ENCODE data around the gene MICB. TPM values are rescaled to one million over a fixed set of nuclear protein-coding genes. Genes with fewer than 3 reads are reported as not detected.

The MICB gene
- total and polyA plus RNA-seq, 4 donors = 3.8 to 10.2 (median 7.4) TPM

DNA sequence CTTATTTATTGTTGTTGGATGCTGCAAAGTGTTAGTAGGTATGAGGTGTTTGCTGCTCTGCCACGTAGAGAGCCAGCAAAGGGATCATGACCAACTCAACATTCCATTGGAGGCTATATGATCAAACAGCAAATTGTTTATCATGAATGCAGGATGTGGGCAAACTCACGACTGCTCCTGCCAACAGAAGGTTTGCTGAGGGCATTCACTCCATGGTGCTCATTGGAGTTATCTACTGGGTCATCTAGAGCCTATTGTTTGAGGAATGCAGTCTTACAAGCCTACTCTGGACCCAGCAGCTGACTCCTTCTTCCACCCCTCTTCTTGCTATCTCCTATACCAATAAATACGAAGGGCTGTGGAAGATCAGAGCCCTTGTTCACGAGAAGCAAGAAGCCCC is 12.1 kb downstream of the MICB start:
- H3K4me3 ChIP-seq = no peak overlapping the region
- 66 to 74% methylated on average over 4 of the region's 4 CpGs for WGBS, 2 donors
- DNase-seq (no peak), ATAC-seq (ENCODE audit: insufficient read depth, low FRiP score) (no peak)
- TF ChIP-seq, protein P1, sequence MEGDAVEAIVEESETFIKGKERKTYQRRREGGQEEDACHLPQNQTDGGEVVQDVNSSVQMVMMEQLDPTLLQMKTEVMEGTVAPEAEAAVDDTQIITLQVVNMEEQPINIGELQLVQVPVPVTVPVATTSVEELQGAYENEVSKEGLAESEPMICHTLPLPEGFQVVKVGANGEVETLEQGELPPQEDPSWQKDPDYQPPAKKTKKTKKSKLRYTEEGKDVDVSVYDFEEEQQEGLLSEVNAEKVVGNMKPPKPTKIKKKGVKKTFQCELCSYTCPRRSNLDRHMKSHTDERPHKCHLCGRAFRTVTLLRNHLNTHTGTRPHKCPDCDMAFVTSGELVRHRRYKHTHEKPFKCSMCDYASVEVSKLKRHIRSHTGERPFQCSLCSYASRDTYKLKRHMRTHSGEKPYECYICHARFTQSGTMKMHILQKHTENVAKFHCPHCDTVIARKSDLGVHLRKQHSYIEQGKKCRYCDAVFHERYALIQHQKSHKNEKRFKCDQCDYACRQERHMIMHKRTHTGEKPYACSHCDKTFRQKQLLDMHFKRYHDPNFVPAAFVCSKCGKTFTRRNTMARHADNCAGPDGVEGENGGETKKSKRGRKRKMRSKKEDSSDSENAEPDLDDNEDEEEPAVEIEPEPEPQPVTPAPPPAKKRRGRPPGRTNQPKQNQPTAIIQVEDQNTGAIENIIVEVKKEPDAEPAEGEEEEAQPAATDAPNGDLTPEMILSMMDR (IDR thresholded peaks at IDR 0.05; ENCODE audit: control extremely low read depth, extremely low read depth) = no peak
- H3K27me3 ChIP-seq (ENCODE audit: control insufficient read depth in 3 of 3, insufficient read depth in 3 of 3, low read length in 2 of 3) = peaks cover 0 to 8% (median 0%) of the 10 kb centered on the region in 3 donors
- no peak overlapping the region for H3K9ac ChIP-seq (ENCODE audit: insufficient read depth in 1 of 2, low read length in 2 of 2)
- peaks cover 0 to 28% (median 0%) of the 10 kb centered on the region in 4 donors for H3K36me3 ChIP-seq (ENCODE audit: control insufficient read depth in 4 of 4, insufficient read depth in 4 of 4, low read length in 4 of 4)
- H3K27ac ChIP-seq (ENCODE audit: low read depth in 1 of 2, low read length in 1 of 2) = no peak overlapping the region
- H3K4me1 ChIP-seq (ENCODE audit: control insufficient read depth in 5 of 5, insufficient read depth in 5 of 5, low read length in 5 of 5) = no peaks in the 10 kb centered on the region
- H3K9me3 ChIP-seq (ENCODE audit: control insufficient read depth in 4 of 4, insufficient read depth in 3 of 4, low read length in 3 of 4) = no peaks in the 10 kb centered on the region

- no peak overlapping the region for H3K9ac ChIP-seq (ENCODE audit: insufficient read depth in 1 of 2, low read length in 2 of 2)
- 64 to 71% methylated on average over 5 of the region's 5 CpGs for WGBS, 2 donors
- no peak for ATAC-seq (ENCODE audit: insufficient read depth, low FRiP score)
Measured at GRCh38 chr6:31513456-31514165, 15.7 kb downstream of the MICB start.

DNA sequence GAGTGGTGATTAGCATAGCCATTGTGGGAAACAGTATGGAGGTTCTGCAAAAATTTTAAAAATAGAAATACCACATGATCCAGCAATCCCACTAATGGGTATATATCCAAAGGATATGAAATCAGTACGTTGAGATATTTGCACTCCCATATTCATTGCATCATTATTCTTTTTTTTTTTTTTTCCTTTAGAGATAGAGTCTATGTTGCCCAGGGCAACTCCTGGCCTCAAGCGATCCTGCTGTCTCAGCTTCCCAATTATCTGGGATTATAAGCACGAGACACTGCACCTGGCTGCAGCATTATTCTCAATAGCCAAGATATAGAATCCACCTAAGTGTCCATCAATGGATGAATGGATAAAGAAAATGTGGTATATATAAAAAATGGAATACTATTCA is 23.9 kb downstream of the MICB start:
- no peak for ATAC-seq (ENCODE audit: insufficient read depth, low FRiP score)
- H3K9ac ChIP-seq (ENCODE audit: insufficient read depth in 1 of 2, low read length in 2 of 2) = no peak overlapping the region
- TF ChIP-seq, protein P1 (IDR thresholded peaks at IDR 0.05; ENCODE audit: control extremely low read depth, extremely low read depth) = no peak

More at GRCh38 chr6:31513456-31514165, 15.7 kb downstream of the MICB start:
- Histone ChIP-seq H3K4me1 (ENCODE audit: control insufficient read depth in 5 of 5, insufficient read depth in 5 of 5, low read length in 5 of 5) (no peaks in the 10 kb centered on the region), H3K4me3 (no peak overlapping the region), H3K9me3 (ENCODE audit: control insufficient read depth in 4 of 4, insufficient read depth in 3 of 4, low read length in 3 of 4) (no peaks in the 10 kb centered on the region), H3K27ac (ENCODE audit: low read depth in 1 of 2, low read length in 1 of 2) (no peak overlapping the region), H3K36me3 (ENCODE audit: control insufficient read depth in 4 of 4, insufficient read depth in 4 of 4, low read length in 4 of 4) (peaks cover 0 to 6% (median 0%) of the 10 kb centered on the region in 4 donors), H3K27me3 (ENCODE audit: control insufficient read depth in 3 of 3, insufficient read depth in 3 of 3, low read length in 2 of 3) (peaks cover 0 to 2% (median 0%) of the 10 kb centered on the region in 3 donors)
- TF ChIP-seq, protein P1 (IDR thresholded peaks at IDR 0.05; ENCODE audit: control extremely low read depth, extremely low read depth) = no peak
- DNase-seq = no peak

More for the DNA sequence above, 23.9 kb downstream of the MICB start:
- no peak overlapping the region for H3K4me3 ChIP-seq
- peaks cover 0 to 4% (median 0%) of the 10 kb centered on the region in 5 donors for H3K4me1 ChIP-seq (ENCODE audit: control insufficient read depth in 5 of 5, insufficient read depth in 5 of 5, low read length in 5 of 5)
- WGBS, 2 donors = 82 to 83% methylated on average over 3 of the region's 3 CpGs
- peaks cover 0 to 2% (median 0%) of the 10 kb centered on the region in 3 donors for H3K27me3 ChIP-seq (ENCODE audit: control insufficient read depth in 3 of 3, insufficient read depth in 3 of 3, low read length in 2 of 3)
- H3K36me3 ChIP-seq (ENCODE audit: control insufficient read depth in 4 of 4, insufficient read depth in 4 of 4, low read length in 4 of 4) = no peaks in the 10 kb centered on the region
- no peak for DNase-seq
- peaks cover 0 to 1% (median 0%) of the 10 kb centered on the region in 4 donors for H3K9me3 ChIP-seq (ENCODE audit: control insufficient read depth in 4 of 4, insufficient read depth in 3 of 4, low read length in 3 of 4)
- H3K27ac ChIP-seq (ENCODE audit: low read depth in 1 of 2, low read length in 1 of 2) = no peak overlapping the region
